Ishikawa (cell line): Measurements from ENCODE around the gene CXCR1.

ENCODE experiments used
- CEBPB ChIP-seq: IDR thresholded peaks from 2 replicates; pipeline ENCODE4 v1.6.1; 2012
- CREB1 ChIP-seq: IDR thresholded peaks from 2 replicates; pipeline ENCODE4 v1.6.1; 2012; ENCODE audit warnings: low read depth
- EGR1 ChIP-seq: IDR thresholded peaks from 2 replicates; pipeline ENCODE4 v1.6.1; 2012
- EP300 ChIP-seq: IDR thresholded peaks from 2 replicates; pipeline ENCODE4 v1.6.1; 2012; ENCODE audit warnings: borderline replicate concordance
- FOXM1 ChIP-seq: IDR thresholded peaks from 2 replicates; pipeline ENCODE4 v1.6.1; 2012; ENCODE audit warnings: low read depth, borderline replicate concordance
- MAX ChIP-seq: IDR thresholded peaks from 2 replicates; pipeline ENCODE4 v1.6.1; 2012
- NFIC ChIP-seq: IDR thresholded peaks from 2 replicates; pipeline ENCODE4 v1.6.1; 2012
- RAD21 ChIP-seq: IDR thresholded peaks from 2 replicates; pipeline ENCODE4 v1.6.1; 2012; ENCODE audit warnings: low read depth
- REST ChIP-seq: IDR thresholded peaks from 2 replicates; pipeline ENCODE4 v1.6.1; 2012; ENCODE audit warnings: low read depth, mild to moderate bottlenecking
- TAF1 ChIP-seq: IDR thresholded peaks from 2 replicates; pipeline ENCODE4 v1.6.1; 2012; ENCODE audit warnings: low read depth, mild to moderate bottlenecking
- TCF12 ChIP-seq: IDR thresholded peaks from 2 replicates; pipeline ENCODE4 v1.6.1; 2012; ENCODE audit warnings: low read depth
- TEAD4 ChIP-seq: IDR thresholded peaks from 2 replicates; pipeline ENCODE4 v1.6.1; 2012
- USF1 ChIP-seq: IDR thresholded peaks from 2 replicates; pipeline ENCODE4 v1.6.1; 2012
- YY1 ChIP-seq: IDR thresholded peaks from 2 replicates; pipeline ENCODE4 v1.6.1; 2012; ENCODE audit warnings: low read depth
- ZBTB7A ChIP-seq: IDR thresholded peaks from 2 replicates; pipeline ENCODE4 v1.6.1; 2012; ENCODE audit warnings: low read depth

Gene CXCR1

GRCh38 chr2:218161644-218162043 lies 5.1 kb downstream of the CXCR1 start:
- TF ChIP-seq CEBPB (no peak), FOXM1 (no peak), EGR1 (no peak), TEAD4 (no peak), RAD21 (no peak), YY1 (no peak), USF1 (no peak), ZBTB7A (no peak), EP300 (no peak), MAX (no peak)

GRCh38 chr2:218155953-218156479 lies 10.7 kb downstream of the CXCR1 start:
- TF ChIP-seq ZBTB7A (no peak), EP300 (no peak), EGR1 (no peak)

GRCh38 chr2:218152777-218153176 lies 14.0 kb downstream of the CXCR1 start:
- no peak for TF ChIP-seq CEBPB
- no peak for TF ChIP-seq YY1
- peak; percentile 41; the same call in 1 of the 2 replicates for TF ChIP-seq NFIC

- TF ChIP-seq EGR1 (no peak), CREB1 (no peak)
Observed at GRCh38 chr2:218152172-218152571, 14.6 kb downstream of the CXCR1 start.

GRCh38 chr2:218149848-218150440 lies 16.8 kb downstream of the CXCR1 start:
- TF ChIP-seq TEAD4 (no peak), TAF1 (no peak), REST (no peak), EP300 (no peak), USF1 (no peak), RAD21 (no peak), CEBPB (no peak), NFIC (no peak), ZBTB7A (no peak)

- TF ChIP-seq TAF1 (no peak), USF1 (no peak), CREB1 (no peak), CEBPB (no peak)
Observed at GRCh38 chr2:218149098-218149497, 17.7 kb downstream of the CXCR1 start.

- TF ChIP-seq TCF12, result no peak
- no peak for TF ChIP-seq YY1
- TF ChIP-seq TAF1, result no peak
- no peak for TF ChIP-seq CREB1
- no peak for TF ChIP-seq NFIC
- TF ChIP-seq ZBTB7A, result no peak
- TF ChIP-seq EGR1, result no peak
- TF ChIP-seq MAX, result no peak
- TF ChIP-seq FOXM1, result no peak
- TF ChIP-seq EP300, result no peak
Observed at GRCh38 chr2:218146056-218146455, 20.7 kb downstream of the CXCR1 start.

GRCh38 chr2:218145124-218145523 lies 21.6 kb downstream of the CXCR1 start:
- TF ChIP-seq MAX (no peak), TAF1 (no peak), EGR1 (no peak), RAD21 (no peak), EP300 (no peak), NFIC (no peak), USF1 (no peak), FOXM1 (no peak), CREB1 (no peak)
